NCI-H2227 (cell line): Measurements from ENCODE around the gene PTPRU.

ENCODE experiments used
- DNase-seq: peaks from one replicate; lab custom pipeline; 2025; ENCODE audit not compliant: unreplicated experiment; lab: John Stamatoyannopoulos, UW

PTPRU gene

GRCh38 chr1:29235955-29236711 lies at the start of gene PTPRU:
Gene PTPRU (plus strand): TSS chr1:29236522. CDS start chr1:29236645, 123 bp downstream.
- DNase-seq: peak; percentile 89

GRCh38 chr1:29186707-29187106 lies 49.6 kb upstream of the PTPRU start:
- no peak for DNase-seq

GRCh38 chr1:29190718-29191117 lies 45.6 kb upstream of the PTPRU start:
- DNase-seq: no peak

DNA sequence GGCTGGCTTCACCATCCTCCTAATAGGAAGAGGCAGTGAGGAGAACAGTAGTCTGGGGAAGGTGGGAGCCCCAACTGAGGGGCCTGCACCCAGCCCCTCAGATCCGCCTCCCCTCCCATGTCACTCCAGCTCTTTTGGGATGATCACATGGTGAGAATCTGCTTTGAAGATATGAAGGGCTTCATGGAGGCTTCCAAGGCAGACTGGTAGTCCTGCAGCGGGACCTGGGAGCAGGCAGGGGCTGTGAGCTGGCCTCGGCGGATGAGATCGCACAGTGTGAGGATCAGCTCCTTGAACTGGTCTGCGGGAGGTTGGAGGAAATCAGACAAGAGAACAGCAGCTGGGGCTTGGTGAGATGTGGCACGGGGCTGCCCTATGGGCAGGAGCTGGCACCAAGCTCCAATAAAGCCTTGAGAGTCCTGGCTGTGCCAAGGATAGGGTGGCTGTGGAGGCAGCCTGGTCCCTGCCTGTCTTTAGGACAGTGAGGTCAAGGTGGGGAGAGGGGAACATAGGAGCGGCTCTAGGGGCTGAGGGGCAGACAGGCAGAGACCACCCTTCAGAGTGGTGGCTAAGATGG lies 42.4 kb upstream of the PTPRU start:
- no peak for DNase-seq

DNA sequence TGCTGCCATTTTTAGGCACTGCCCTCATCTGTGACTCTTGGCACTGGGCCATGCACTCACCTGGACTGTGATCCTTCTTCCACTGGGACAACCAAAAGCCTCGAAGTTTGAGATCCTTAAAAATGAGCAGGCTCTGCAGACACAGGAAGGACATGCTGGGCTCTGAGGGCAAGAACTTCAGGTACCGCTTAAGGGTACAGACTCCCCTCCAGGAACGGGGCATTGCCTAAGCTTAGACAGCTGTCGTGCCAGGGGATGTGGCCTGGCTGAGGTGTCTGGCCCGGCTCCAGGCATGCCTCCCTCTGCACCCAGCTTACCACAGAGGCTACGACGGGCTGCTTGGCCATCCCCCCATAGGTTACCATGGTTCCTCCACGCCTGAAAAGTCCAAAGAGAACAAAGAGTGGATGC lies 40.4 kb upstream of the PTPRU start:
- no peak for DNase-seq

GRCh38 chr1:29196863-29197589 lies 39.3 kb upstream of the PTPRU start:
- DNase-seq: no peak

DNA sequence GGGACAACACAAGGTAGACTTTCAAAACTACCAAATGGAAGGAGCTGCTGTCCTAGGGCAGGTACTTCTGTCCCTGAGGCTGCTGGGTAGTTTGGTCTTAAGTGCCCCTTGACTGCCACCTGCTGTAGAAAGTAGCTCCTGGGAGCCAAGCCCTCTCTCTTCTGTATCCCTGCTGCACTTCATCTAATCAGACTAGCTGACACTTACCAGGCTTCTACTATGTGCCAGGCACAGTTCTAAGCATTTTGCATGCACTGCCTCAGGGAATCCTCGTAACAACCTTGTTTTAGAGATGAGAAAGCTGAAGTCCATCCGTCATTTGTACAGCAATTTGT lies 38.8 kb upstream of the PTPRU start:
- peak; percentile 44 for DNase-seq

GRCh38 chr1:29197993-29198392 lies 38.3 kb upstream of the PTPRU start:
- no peak for DNase-seq

DNA sequence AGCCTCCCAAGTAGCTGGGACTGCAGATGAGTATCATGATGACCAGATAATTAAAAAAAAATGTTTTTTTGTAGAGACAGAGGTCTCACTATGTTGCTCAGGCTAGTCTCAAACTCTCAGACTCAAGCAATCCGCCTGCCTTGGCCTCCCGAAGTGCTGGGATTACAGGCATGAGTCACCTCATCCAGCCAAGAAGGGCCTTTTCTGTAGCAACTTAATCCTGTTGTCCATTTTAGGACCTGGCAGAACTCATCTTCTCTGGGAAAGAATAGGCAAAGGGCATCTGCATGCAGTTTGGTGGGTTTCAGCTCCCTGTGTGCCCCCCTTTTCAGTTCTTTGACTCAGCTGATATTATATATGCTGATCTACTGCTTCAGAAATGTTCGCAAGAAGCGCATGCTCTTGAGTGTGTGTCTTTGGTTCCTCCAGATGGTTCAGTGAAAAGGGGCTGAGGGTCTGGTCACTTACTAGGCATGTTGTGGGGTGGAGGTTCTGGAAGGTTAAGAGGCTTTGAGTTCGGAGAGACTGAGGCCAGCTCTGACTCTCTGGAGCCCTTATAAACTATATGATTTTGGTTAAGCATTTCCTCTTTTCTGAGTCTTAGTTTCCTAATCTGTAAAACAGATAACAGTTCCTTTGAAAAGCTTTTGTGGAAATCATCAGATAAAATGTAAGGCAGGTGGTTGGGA lies 35.3 kb upstream of the PTPRU start:
- no peak for DNase-seq

DNA sequence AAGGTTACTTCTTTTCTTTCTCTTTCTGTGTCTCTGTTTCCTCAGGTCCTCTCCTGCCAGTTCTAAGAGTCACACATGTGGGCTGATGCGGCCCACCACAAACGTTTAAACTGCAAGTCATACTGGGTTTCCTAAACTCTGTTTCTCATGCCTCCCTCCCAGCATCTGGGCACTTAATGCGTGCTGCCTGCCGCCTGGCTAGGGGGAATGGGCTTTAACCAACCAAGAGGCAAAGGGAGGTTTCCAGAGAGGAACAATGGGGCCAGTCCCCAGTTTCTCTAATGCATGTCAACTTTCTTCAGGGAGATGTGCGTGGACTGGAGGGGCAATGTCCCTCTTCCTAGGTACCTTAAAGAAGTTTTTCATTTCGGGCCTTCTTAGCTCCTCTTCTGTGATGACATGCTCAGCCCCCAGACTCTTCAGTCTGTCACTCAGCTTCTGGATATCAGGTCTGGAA lies 34.7 kb upstream of the PTPRU start:
- no peak for DNase-seq

DNA sequence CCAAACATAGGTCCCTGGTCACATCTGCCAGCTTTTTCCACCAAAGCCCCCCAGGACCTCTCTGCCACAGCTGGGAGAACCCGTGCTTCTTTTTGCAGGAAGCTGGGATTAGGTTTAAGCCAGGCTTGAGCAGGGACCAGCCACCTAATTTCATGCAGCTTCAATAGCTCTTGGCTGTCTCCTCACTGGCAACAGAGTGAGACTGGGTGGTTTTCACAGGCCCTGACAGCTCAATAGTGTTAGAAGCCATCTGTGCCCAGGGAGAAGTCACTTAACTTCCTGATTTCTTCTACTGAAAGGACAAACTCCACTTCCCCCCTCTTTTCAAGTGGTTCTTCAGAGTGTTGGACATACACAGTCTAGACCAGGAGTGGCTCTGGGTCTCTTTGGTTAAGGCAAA lies 34.3 kb upstream of the PTPRU start:
- no peak for DNase-seq

DNA sequence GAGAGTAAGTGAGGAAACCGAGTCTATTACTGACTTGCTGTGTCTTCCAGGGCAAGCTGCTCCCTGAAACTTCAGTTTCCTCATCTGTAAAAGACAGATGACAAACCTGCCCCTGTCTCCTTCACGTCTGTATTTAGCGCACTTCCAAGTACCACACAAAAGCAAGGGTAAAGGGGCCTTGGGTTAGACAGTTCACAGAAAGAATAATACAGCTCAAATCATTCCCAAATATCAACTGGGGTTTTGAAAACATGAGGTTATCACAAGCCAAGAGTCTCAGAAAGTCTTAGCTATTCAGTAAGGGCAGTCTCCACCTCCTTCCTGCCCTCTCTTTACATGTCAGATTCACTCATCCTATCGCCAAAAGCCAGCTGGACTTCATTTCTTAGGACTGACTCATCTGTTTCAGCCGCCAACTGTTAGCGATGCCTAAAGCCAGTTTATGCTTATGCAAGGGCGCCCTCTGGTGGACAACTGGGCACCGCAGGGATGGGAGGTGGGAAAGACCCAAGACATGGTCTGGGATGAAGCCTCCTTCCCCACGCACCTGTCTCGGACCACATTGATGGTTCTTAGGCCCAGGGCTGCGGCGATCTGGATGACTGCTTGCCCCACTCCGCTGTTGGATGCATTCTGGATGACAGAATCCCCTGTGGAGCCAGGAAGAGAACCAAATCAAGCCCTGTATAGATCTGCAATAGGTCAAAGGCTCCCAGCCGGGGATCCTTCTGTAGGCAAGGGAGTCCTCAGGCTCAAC lies 33.6 kb upstream of the PTPRU start:
- peak; percentile 96 for DNase-seq

- DNase-seq: no peak
Observed at GRCh38 chr1:29208442-29208841, 27.9 kb upstream of the PTPRU start.

- DNase-seq: no peak
Observed at GRCh38 chr1:29209173-29209572, 27.1 kb upstream of the PTPRU start.

DNA sequence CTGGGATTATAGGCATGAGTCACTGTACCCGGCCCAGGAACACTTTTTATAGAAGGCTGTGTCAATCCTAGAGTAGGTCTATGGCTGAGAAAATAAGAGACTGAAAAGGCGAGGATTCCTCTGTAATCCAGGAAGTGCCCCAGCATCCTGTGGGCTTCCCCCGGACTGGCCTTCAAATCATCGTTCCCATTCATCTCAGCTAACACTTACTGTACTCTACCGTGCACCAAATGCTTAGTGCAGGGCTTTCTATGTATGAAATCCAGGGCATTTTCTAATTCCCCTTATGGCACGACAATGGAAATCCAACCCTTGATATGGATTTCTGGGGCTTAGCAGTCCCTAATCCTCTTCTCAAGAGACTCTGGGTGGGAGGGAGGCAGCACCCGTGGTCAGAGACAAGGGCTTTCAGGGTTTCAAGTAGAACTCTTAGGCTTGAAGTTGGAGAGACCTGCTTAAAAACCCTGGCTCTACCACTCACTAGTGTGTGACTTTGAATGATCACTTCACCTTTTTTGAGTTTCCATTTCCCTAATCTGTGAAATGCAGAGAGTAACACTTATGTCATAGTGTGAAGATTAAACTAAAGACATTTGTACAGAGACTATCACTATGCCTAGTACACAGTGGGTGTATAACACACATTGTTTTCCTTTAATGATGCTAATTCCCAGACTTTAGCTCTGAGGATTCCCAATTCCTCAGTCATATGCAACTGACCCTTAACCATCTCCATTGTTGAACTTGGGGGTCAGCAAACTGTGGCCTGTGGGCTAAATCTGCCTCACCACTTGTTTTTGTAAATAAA lies 25.8 kb upstream of the PTPRU start:
- DNase-seq: no peak

DNA sequence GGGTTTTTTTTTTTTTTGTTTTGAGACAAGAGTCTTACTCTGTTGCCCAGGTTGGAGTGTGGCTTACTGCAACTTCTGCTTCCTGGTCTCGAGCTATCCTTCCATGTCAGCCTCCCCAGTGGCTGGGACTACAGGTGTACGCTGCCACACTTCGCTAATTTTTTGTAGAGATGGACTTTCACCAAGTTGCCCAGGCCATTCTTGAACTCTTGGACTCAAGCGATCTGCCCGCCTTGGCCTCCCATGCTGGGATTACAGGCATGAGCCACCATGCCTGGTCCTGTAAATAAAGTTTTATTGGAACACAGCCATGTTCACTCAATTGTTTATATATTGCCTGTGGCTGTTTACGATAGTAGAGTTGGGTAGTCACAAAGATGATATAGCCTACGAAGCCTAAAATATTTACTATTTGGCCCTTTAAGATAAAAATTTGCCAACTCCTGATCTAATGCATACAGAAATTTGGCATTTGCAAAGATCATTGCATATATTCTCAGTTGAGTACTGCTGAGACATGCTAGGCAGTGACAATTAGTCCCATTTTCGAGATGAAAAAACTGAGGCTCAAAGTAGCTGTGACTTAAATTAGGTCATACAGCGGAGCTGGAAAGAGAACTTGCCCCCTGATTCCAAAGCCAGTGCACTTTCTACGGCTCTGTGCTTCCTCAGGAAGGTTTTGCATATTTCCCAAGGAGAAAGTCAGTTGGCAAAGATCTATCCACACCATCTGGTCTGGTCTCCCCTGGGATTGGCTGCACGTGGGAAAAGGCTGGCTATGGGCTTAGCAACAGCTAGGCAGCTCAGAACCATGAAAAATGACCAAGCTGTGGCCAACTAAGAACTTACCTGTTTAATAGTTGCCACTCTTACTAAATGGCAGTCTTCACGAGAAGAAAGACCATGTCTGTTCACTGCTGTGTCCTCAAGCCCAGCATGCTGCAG lies 25.0 kb upstream of the PTPRU start:
- DNase-seq: no peak

DNA sequence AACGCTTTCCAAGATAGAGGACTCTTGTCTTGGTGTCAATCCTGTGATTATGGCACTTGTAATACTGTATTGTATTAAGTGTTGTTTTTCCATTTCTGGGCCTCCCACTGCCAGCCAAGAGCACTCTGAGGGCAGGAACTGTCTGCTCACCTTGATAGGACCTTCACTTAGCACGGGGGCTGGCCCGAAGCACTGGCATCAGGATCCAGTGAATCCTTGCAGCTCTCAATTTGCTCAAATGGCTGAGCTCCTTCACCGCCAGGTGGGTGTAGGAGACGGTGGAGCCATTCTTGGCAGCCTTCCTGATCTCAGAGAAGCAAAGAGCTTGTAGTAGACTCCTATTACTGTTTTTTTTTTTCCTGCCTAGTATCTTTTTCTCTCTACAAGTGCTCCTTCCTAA lies 23.3 kb upstream of the PTPRU start:
- peak; percentile 82 for DNase-seq

GRCh38 chr1:29217633-29218032 lies 18.7 kb upstream of the PTPRU start:
- no peak for DNase-seq

DNA sequence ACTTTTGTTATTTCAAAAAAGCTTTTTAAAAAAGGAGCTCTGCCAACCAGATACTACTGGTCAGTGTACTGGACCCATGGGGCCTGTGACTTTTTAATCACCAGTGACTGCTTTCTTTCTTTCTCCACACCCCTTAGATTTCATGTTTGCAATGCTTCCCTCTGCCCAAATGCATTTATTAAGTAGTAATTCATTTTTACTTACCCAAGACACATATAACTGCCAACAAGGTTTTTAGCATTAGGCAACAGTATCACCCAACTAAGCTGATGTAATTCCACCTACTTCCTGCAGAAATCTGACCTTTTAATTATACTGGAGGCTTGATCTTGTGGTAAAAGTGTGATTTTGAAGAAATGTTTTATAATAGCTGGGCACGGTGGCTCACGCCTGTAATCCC lies 18.1 kb upstream of the PTPRU start:
- no peak for DNase-seq
